GM23248 (cell line): ENCODE results near the gene GABRP. TPM values are rescaled to one million over a fixed set of nuclear protein-coding genes. Genes with fewer than 3 reads are reported as not detected.
A peak's percentile ranks its signal among the peaks of the same experiment; 100 is the strongest.
"Not testable (repeated sequence)": the region's sequence is repeated elsewhere in the genome, so short reads cannot be mapped to it uniquely, and the experiment has no call there.

Experiments
- DNase-seq: peaks from one replicate; pipeline ENCODE4 v3.0.0-alpha.2; 2015
- H2AFZ ChIP-seq: fragments of 200-600 bp; sonication (generic); 2 replicates; pipeline ENCODE4 v1.6.1; 2016; ENCODE audit warnings: antibody characterized with exemption
- H3F3A ChIP-seq: fragments of 200-600 bp; sonication (generic); 2 replicates; pipeline ENCODE4 v1.6.1; 2016; ENCODE audit warnings: mild to moderate bottlenecking, antibody characterized with exemption, mixed run types; ENCODE audit not compliant: insufficient read depth
- H3K27ac ChIP-seq: fragments of 200-600 bp; sonication (generic); 2 replicates; pipeline ENCODE4 v1.5.1; 2016; ENCODE audit warnings: mild to moderate bottlenecking
- H3K27me3 ChIP-seq: fragments of 200-600 bp; sonication (generic); replicated peaks from 2 replicates; pipeline ENCODE4 v1.6.1; 2016; ENCODE audit warnings: mild to moderate bottlenecking; ENCODE audit not compliant: insufficient read depth
- H3K36me3 ChIP-seq: fragments of 200-600 bp; sonication (generic); 2 replicates; pipeline ENCODE4 v1.6.1; 2016; ENCODE audit warnings: low read depth, mild to moderate bottlenecking
- H3K4me1 ChIP-seq: fragments of 200-600 bp; sonication (generic); 2 replicates; pipeline ENCODE4 v1.6.1; 2016; ENCODE audit warnings: mild to moderate bottlenecking; ENCODE audit not compliant: insufficient read depth
- H3K4me2 ChIP-seq: fragments of 200-600 bp; sonication (generic); one replicate; pipeline ENCODE4 v1.6.1; 2016; ENCODE audit warnings: mild to moderate bottlenecking; ENCODE audit not compliant: unreplicated experiment
- H3K4me3 ChIP-seq: fragments of 200-600 bp; sonication (generic); 2 replicates; pipeline ENCODE4 v1.5.1; 2016; ENCODE audit warnings: mild to moderate bottlenecking
- H3K79me2 ChIP-seq: fragments of 200-600 bp; sonication (generic); 2 replicates; pipeline ENCODE4 v1.6.1; 2016; ENCODE audit warnings: mild to moderate bottlenecking; ENCODE audit not compliant: insufficient read depth
- H3K9ac ChIP-seq: fragments of 200-600 bp; sonication (generic); 2 replicates; pipeline ENCODE4 v1.6.1; 2016; ENCODE audit warnings: mild to moderate bottlenecking
- H3K9me2 ChIP-seq: fragments of 200-600 bp; sonication (generic); 2 replicates; pipeline ENCODE4 v1.6.1; 2016; ENCODE audit warnings: mixed run types, mild to moderate bottlenecking, moderate library complexity; ENCODE audit not compliant: insufficient read depth
- H3K9me3 ChIP-seq: fragments of 200-600 bp; sonication (generic); one replicate; pipeline ENCODE4 v1.6.1; 2017; ENCODE audit warnings: low read depth
- H4K20me1 ChIP-seq: fragments of 200-600 bp; sonication (generic); 2 replicates; pipeline ENCODE4 v1.6.0; 2016; ENCODE audit not compliant: insufficient read depth
- EZH2 ChIP-seq: fragments of 200-600 bp; sonication (generic); IDR thresholded peaks from 2 replicates; pipeline ENCODE4 v1.6.1; 2018; ENCODE audit warnings: antibody characterized with exemption, mild to moderate bottlenecking; ENCODE audit not compliant: insufficient read depth, poor library complexity, severe bottlenecking
- EZH2phosphoT487 ChIP-seq: fragments of 200-600 bp; sonication (generic); IDR thresholded peaks from 2 replicates; pipeline ENCODE4 v1.6.1; 2018; ENCODE audit warnings: antibody characterized with exemption, moderate library complexity, mild to moderate bottlenecking, low read depth; ENCODE audit not compliant: insufficient read depth
- WGBS, 2 experiments: methylation state at CpG; one replicate each; pipeline ENCODE4 v1.1.6; 2015 to 2017; ENCODE audit warnings: low lambda C conversion rate in 2 of 2, low coverage in 1 of 2; ENCODE audit errors: missing lambda C conversion rate in 2 of 2; 5-methylcytosine and 5-hydroxymethylcytosine counted together
- in situ Hi-C: fragments of 300-500 bp; cut with MboI; formaldehyde crosslinking; loops from 2 replicates; pipeline ENCODE4 v1.15.0; 2020
- polyA plus RNA-seq: library from polyadenylated mRNA; unstranded; fragments of >200 nt; fragmentation: Nextera tagmentation; extraction: Ambion mirVana; gene quantifications from 2 replicates; pipeline ENCODE4 v1.2.1, GENCODE V29; 2016
- total RNA-seq: library from RNA; depleted of rRNA; stranded (reverse); fragments of >200 nt; shearing (Covaris generic); gene quantifications from 2 replicates; pipeline ENCODE4 v1.2.3, GENCODE V29; 2014

Gene GABRP
- total and polyA plus RNA-seq, 2 experiments from 2014 or later: not detected

DNA sequence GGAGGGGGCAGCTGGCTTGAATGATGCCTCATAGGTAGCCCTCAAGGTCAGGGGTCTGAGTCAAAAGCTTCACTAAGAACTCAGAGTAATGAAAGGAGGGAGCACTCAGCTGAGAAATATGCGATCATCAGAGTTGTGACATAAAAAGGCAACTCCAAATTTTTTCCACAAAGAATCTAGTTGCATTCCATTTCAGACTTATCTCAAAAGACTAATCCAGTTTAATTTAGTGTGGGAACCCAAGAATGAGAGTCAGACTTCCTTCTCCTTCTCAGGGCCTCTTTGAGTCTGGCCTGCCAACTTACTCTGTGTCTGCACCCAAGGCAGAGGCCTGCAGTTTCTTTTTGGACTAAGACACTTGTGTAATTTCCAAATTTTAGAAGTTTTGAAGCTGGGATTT lies 34.7 kb downstream of the GABRP start:
- H3K27me3 ChIP-seq: no peaks in the 10 kb centered on the region
- no peak overlapping the region for H2AFZ ChIP-seq
- TF ChIP-seq EZH2phosphoT487 (no peak), EZH2 (no peak)
- peak overlapping the region; percentile 65 for H3K27ac ChIP-seq
- H3K36me3 ChIP-seq: no peaks in the 10 kb centered on the region
- no peaks in the 10 kb centered on the region for H4K20me1 ChIP-seq
- peak; percentile 71 for DNase-seq
- WGBS, 2 experiments: 21 to 57% methylated on average over 1 of the region's 1 CpG
- H3K9me3 ChIP-seq: no peaks in the 10 kb centered on the region
- peaks cover 9% of the 10 kb centered on the region; the same call in 1 of the 2 replicates for H3K4me1 ChIP-seq
- H3K4me2 ChIP-seq: peak overlapping the region; percentile 15
- in situ Hi-C loops: no loop called here
- no peaks in the 10 kb centered on the region for H3K79me2 ChIP-seq
- peak overlapping the region; percentile 55 for H3K9ac ChIP-seq
- no peaks in the 10 kb centered on the region for H3K9me2 ChIP-seq
- H3F3A ChIP-seq: peaks cover 12% of the 10 kb centered on the region; the same call in 1 of the 2 replicates
- H3K4me3 ChIP-seq: no peak overlapping the region

DNA sequence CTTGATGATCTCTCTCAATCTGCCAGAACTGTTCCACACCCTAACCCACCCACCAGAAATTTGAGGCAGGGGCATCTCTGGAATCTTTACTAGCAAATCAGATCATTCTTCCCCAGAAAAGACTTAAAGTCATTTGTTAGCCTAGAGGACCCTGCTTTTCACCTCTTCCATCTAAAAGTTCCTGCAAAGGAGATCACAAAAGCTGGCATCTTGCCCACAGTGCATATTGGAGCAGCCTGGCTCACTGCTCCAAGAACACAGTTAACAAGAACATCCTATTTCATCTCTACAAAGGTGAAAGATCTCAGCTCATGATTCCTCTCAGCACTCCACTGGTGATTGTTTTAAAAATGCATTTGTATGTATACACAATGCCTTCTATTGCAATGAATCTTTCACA lies 36.3 kb downstream of the GABRP start:
- H3K79me2 ChIP-seq: no peaks in the 10 kb centered on the region
- in situ Hi-C loops: no loop called here
- H3K9me2 ChIP-seq: no peaks in the 10 kb centered on the region
- peaks cover 12% of the 10 kb centered on the region; the same call in 1 of the 2 replicates for H3F3A ChIP-seq
- no peak for DNase-seq
- H2AFZ ChIP-seq: no peak overlapping the region
- H3K36me3 ChIP-seq: no peaks in the 10 kb centered on the region
- H3K4me3 ChIP-seq: no peak overlapping the region
- no peak overlapping the region for H3K27ac ChIP-seq
- H3K4me1 ChIP-seq: peaks cover 9% of the 10 kb centered on the region; the same call in 1 of the 2 replicates
- H3K9me3 ChIP-seq: no peaks in the 10 kb centered on the region
- no peaks in the 10 kb centered on the region for H3K27me3 ChIP-seq
- no peak overlapping the region for H3K4me2 ChIP-seq
- H3K9ac ChIP-seq: no peak overlapping the region
- TF ChIP-seq EZH2phosphoT487 (no peak), EZH2 (no peak)
- H4K20me1 ChIP-seq: no peaks in the 10 kb centered on the region

DNA sequence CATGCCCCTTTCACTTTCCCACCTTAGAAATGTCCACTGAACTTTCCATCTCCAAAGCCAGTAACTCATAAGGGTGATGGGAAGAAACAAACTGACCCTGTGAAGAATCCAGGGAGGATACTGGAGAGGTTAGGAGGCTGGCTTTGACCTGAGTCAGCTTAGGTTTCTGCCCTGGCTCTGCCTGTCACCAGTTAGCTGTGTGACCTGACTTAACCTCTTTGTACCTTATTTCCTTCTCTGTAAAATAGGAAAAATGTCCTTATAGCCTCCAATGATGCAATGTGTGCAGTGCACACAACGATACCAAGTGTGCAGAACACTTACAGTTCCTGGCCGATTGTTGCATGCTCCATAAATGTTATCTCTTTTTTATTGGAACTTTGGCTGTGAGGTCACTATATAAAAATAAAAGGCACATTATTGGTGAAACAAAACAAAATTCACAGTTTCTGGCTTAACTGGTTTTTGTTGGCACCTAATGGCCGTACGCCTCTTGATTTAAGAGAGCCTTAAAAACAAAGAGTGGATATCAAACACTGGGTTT lies 37.8 kb downstream of the GABRP start:
- peaks cover 9% of the 10 kb centered on the region; the same call in 1 of the 2 replicates for H3K4me1 ChIP-seq
- H3K36me3 ChIP-seq: no peaks in the 10 kb centered on the region
- DNase-seq: no peak
- H4K20me1 ChIP-seq: no peaks in the 10 kb centered on the region
- H3K27ac ChIP-seq: no peak overlapping the region
- WGBS, 2 experiments: 71 to 82% methylated on average over 4 of the region's 4 CpGs
- no peak overlapping the region for H3K9ac ChIP-seq
- TF ChIP-seq EZH2phosphoT487 (no peak), EZH2 (no peak)
- H3K4me3 ChIP-seq: no peak overlapping the region
- H3F3A ChIP-seq: peaks cover 12% of the 10 kb centered on the region; the same call in 1 of the 2 replicates
- no peaks in the 10 kb centered on the region for H3K9me2 ChIP-seq
- no peaks in the 10 kb centered on the region for H3K9me3 ChIP-seq
- H3K4me2 ChIP-seq: no peak overlapping the region
- H3K27me3 ChIP-seq: no peaks in the 10 kb centered on the region
- H2AFZ ChIP-seq: no peak overlapping the region
- no peaks in the 10 kb centered on the region for H3K79me2 ChIP-seq
- in situ Hi-C loops: no loop called here

DNA sequence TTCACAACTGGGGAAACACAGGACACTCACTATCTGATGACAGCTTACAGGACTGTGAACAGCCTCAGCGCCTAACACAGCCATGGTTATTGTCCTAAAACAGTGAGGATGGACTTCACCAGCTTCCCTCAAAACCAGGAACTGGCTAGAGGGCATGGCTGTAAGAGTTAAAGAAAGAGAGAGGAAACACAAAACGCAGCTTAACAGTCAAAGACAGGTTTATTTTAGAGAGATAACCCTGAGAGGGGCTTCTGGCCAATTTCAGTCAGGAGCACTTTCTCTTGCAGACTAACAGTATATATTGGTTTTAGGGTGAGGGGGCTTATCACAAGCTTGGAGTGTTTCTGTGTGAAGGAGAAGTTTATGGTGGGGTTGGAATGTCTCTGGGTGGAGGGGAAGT lies 42.6 kb downstream of the GABRP start:
- Histone ChIP-seq H3K4me1 (no peaks in the 10 kb centered on the region), H4K20me1 (no peaks in the 10 kb centered on the region), H3F3A (no peaks in the 10 kb centered on the region), H3K27ac (no peak overlapping the region), H3K9ac (no peak overlapping the region), H3K4me3 (no peak overlapping the region), H3K9me3 (no peaks in the 10 kb centered on the region), H3K4me2 (no peak overlapping the region), H3K79me2 (no peaks in the 10 kb centered on the region), H3K27me3 (no peaks in the 10 kb centered on the region), H2AFZ (no peak overlapping the region), H3K9me2 (no peaks in the 10 kb centered on the region), H3K36me3 (no peaks in the 10 kb centered on the region)
- DNase-seq: no peak
- in situ Hi-C loops: no loop called here
- 18 to 26% methylated on average over 2 of the region's 2 CpGs for WGBS, 2 experiments
- TF ChIP-seq EZH2phosphoT487 (no peak), EZH2 (no peak)

DNA sequence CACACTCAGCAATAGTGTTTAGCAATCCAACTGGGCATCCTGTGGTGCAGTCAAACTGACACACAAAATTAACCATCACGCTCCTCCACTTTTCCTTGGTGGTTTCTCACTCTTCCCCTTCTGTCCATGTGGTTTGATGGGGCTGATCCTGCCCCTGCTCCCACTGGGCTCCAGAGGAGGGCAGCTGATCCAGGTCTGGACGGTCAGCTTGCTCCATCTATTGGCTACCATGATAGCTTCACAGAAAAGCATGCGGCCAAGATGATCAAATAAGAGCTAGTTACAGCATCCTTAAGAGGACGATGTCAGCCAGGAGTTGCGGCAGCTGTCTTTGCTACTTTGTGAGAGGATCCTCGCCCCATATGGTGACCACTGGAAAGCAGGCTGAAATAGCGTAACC lies 48.7 kb downstream of the GABRP start:
- in situ Hi-C loops: no loop called here
- no peaks in the 10 kb centered on the region for H3K9me2 ChIP-seq
- no peaks in the 10 kb centered on the region for H3F3A ChIP-seq

DNA sequence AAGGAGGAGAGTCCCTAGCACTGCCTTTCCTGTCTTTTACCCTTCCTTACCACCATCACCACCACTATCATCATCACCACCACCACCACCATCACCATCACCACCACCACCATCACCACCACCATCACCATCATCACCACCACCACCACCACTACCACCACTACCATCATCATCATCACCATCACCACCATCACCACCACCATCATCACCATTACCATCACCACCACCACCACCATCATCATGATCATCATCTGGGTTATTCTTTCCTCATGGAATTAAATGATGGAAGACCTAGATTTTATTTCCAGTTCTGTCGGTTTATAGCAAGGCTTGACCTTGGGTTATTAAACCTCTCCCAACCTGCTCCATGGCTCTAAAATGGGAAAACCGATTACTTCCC lies 50.5 kb downstream of the GABRP start:
- H3K4me1 ChIP-seq, DNase-seq, H3F3A ChIP-seq, H3K27ac ChIP-seq, H2AFZ ChIP-seq, H3K79me2 ChIP-seq, H3K27me3 ChIP-seq, in situ Hi-C loops, H3K4me3 ChIP-seq, H3K9ac ChIP-seq, H3K9me2 ChIP-seq, H4K20me1 ChIP-seq, H3K9me3 ChIP-seq, H3K4me2 ChIP-seq, H3K36me3 ChIP-seq: not testable (repeated sequence)
- 55 to 66% methylated on average over 2 of the region's 2 CpGs for WGBS, 2 experiments

More for the DNA sequence above, 48.7 kb downstream of the GABRP start:
- DNase-seq: no peak
- Histone ChIP-seq H3K4me1 (no peaks in the 10 kb centered on the region), H3K27ac (no peak overlapping the region), H3K4me2 (no peak overlapping the region), H3K27me3 (no peaks in the 10 kb centered on the region; the same call in 1 of the 2 replicates), H2AFZ (no peak overlapping the region), H3K79me2 (no peaks in the 10 kb centered on the region), H3K4me3 (no peak overlapping the region), H4K20me1 (no peaks in the 10 kb centered on the region), H3K36me3 (no peaks in the 10 kb centered on the region), H3K9ac (no peak overlapping the region), H3K9me3 (no peaks in the 10 kb centered on the region)
- 46 to 49% methylated on average over 7 of the region's 7 CpGs for WGBS, 2 experiments
- TF ChIP-seq EZH2phosphoT487 (no peak), EZH2 (no peak)
